Tibial artery (tissue), 4 donors: ENCODE results near the gene AQP2.

Source experiments
- DNase-seq, 2 donors: peaks; one replicate each; pipeline ENCODE4 v3.0.0-alpha.2; 2019
- H3K27ac ChIP-seq, 2 donors: fragments of 200-600 bp; sonication (generic) in 1 of 2; 1 replicate in 1 of 2; 2 replicates in 1 of 2; pipeline ENCODE4 v1.5.1; 2018 to 2019; ENCODE audit warnings: mild to moderate bottlenecking in 1 of 2
- H3K27me3 ChIP-seq, 2 donors: fragments of 200-600 bp; sonication (generic) in 1 of 2; one replicate each; pipeline versions ENCODE4 v1.5.1 to v1.6.0; 2016 to 2019
- H3K36me3 ChIP-seq, 3 donors: fragments of 200-600 bp; sonication (generic) in 2 of 3; one replicate each; pipeline ENCODE4 v1.5.1; 2016 to 2019; ENCODE audit warnings: mild to moderate bottlenecking in 2 of 3
- H3K4me1 ChIP-seq, 4 donors: fragments of 200-600 bp; sonication (generic) in 2 of 4; 1 replicate in 3 of 4; 2 replicates in 1 of 4; pipeline ENCODE4 v1.5.1; 2016 to 2019
- H3K4me3 ChIP-seq, 2 donors: fragments of 200-600 bp; sonication (generic) in 1 of 2; 1 replicate in 1 of 2; 2 replicates in 1 of 2; pipeline ENCODE4 v1.5.1; 2018 to 2019; ENCODE audit warnings: mild to moderate bottlenecking in 2 of 2
- H3K9me3 ChIP-seq, 3 donors: fragments of 200-600 bp; sonication (generic) in 1 of 3; one replicate each; pipeline ENCODE4 v1.5.1; 2016 to 2019
- CTCF ChIP-seq, 2 experiments: fragments of 200-600 bp in 1 of 2; fragments of 450-650 bp in 1 of 2; IDR thresholded peaks; one replicate each; pipeline ENCODE4 v1.5.1; 2017 to 2019; ENCODE audit warnings: antibody characterized with exemption in 2 of 2, mild to moderate bottlenecking in 1 of 2, moderate library complexity in 1 of 2
- intact Hi-C: fragments of 100-400 bp; cut with DNase I; formaldehyde crosslinking; loops from one replicate; pipeline ENCODE4 v1.15.0; 2023; ENCODE audit warnings: low total_unique reads

Gene AQP2

DNA sequence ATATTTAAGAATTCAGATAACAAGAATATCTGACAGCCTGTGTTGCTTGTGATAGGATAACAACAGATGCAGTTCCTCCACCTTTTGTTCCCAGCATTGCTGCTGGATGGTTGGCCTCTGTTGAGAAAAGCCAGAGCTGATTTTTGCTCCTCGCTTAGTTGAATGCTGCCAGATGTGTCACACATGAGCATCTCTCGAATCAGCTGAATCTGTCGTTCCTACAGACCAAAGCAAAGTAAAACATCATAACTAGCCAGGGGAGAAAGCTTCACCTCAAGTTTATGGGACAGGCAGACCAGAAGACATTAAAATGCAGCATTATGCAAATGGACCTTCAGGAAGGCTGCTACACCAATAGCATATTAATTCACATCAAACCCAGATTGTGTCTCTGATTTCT is 54.6 kb downstream of the AQP2 start:
- Histone ChIP-seq H3K4me1 (no peaks in the 10 kb centered on the region), H3K9me3 (no peaks in the 10 kb centered on the region), H3K27me3 (no peaks in the 10 kb centered on the region), H3K27ac (no peak overlapping the region), H3K4me3 (no peak overlapping the region), H3K36me3 (peaks cover 0 to 10% (median 9%) of the 10 kb centered on the region in 3 donors)
- TF ChIP-seq CTCF (IDR thresholded peaks at IDR 0.05) = no peak
- intact Hi-C loops = no loop called here
- no peak for DNase-seq

DNA sequence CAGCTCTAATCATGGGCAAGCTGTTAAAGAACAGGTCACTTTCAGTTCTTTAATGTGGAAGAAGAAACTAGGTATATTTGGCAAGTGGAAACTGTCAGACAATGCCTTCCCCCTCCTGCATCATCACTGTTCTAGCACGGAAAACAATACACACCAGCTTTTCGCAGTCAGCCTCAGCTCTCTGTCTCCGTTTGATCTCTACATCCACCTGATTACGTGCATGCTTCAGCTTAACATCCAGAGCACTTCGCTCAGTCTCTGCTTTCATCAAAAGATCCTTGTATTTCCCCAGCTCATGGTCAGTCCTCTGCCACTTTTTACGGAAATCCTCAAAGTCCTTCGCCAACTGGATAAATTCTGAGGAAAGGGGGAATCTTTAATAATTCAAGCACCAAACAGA is 55.7 kb downstream of the AQP2 start:
- H3K4me1 ChIP-seq = no peaks in the 10 kb centered on the region
- no peak overlapping the region for H3K4me3 ChIP-seq
- intact Hi-C loops = no loop called here
- no peaks in the 10 kb centered on the region for H3K9me3 ChIP-seq
- H3K27ac ChIP-seq = no peak overlapping the region
- DNase-seq = no peak
- no peak for TF ChIP-seq CTCF (IDR thresholded peaks at IDR 0.05)
- no peaks in the 10 kb centered on the region for H3K27me3 ChIP-seq
- peaks cover 0 to 9% (median 0%) of the 10 kb centered on the region in 3 donors for H3K36me3 ChIP-seq

DNA sequence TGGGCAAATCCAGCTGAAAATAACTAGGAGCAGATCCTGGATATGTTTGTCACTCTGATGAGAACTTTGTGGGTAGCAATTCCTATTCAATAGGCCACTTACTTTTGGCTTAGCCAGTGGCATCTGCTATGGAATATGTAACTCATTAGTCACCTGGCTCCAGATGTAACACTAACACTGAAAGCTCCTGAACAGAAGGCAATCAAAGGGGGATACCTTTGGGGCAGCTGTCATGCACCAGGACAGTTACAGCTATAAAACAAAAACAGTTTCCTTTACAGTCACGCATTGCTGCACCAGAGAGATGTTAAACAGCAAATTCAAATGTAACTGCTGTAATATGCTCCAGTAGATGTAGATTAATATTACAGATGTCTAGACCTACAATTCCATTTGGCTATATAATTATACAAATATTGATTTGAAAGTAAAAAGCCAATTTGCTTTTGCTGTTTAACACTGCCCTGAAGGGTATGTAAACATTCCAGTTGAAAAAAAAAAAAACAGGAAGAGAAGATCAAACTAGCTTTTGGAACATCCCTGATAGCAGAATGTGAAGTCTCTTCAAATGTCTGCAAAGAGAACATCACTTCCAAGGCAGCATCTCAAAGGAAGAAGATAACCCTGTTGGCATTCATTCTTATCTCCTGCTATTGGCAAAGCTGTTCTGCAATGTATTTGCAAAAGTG is 56.4 kb downstream of the AQP2 start:
- H3K9me3 ChIP-seq = no peaks in the 10 kb centered on the region
- H3K36me3 ChIP-seq = peaks cover 0 to 9% (median 0%) of the 10 kb centered on the region in 3 donors
- no peaks in the 10 kb centered on the region for H3K27me3 ChIP-seq
- no peak for TF ChIP-seq CTCF (IDR thresholded peaks at IDR 0.05)
- intact Hi-C loops = no loop called here
- no peak for DNase-seq
- H3K27ac ChIP-seq = no peak overlapping the region
- H3K4me1 ChIP-seq = no peaks in the 10 kb centered on the region
- H3K4me3 ChIP-seq = no peak overlapping the region
